Activated CD4-positive, alpha-beta T cell treated with anti-CD3 and anti-CD28 coated beads, Interleukin-2, amount 10 ng/mL, durations not matched to agents 24 days and 14 days (primary cell): ENCODE results near the gene NAB1. TPM values are rescaled to one million over a fixed set of nuclear protein-coding genes. Genes with fewer than 3 reads are reported as not detected.
A peak's percentile ranks its signal among the peaks of the same experiment; 100 is the strongest.

Source experiments
- DNase-seq: peaks from one replicate; pipeline ENCODE4 v3.0.0; 2022
- H3K27ac Mint-ChIP-seq: one replicate; pipeline ENCODE4 v1.8.0; 2022; ENCODE audit warnings: mild to moderate bottlenecking, mixed read lengths
- H3K27me3 Mint-ChIP-seq: one replicate; pipeline ENCODE4 v1.8.0; 2022; ENCODE audit warnings: mixed read lengths
- H3K36me3 Mint-ChIP-seq: one replicate; pipeline ENCODE4 v1.8.0; 2022; ENCODE audit warnings: low read depth, mild to moderate bottlenecking, mixed read lengths
- H3K4me1 Mint-ChIP-seq: one replicate; pipeline ENCODE4 v1.8.0; 2021; ENCODE audit warnings: mixed read lengths
- H3K4me3 Mint-ChIP-seq: one replicate; pipeline ENCODE4 v1.8.0; 2022; ENCODE audit warnings: mild to moderate bottlenecking, moderate library complexity, mixed read lengths
- H3K9me3 Mint-ChIP-seq: one replicate; pipeline ENCODE4 v1.8.0; 2021; ENCODE audit warnings: mixed read lengths
- intact Hi-C: fragments of 100-400 bp; cut with micrococcal nuclease; formaldehyde crosslinking; loops from one replicate; pipeline ENCODE4 v1.15.1; 2023
- total RNA-seq: library from RNA; stranded (reverse); gene quantifications from 2 replicates; pipeline ENCODE4 v1.2.3, GENCODE V29; 2022

The NAB1 gene
- total RNA-seq, 1 donor from 2014 or later = 37.4 TPM

- no peaks in the 10 kb centered on the region for H3K27me3 Mint-ChIP-seq
- no peak overlapping the region for H3K27ac Mint-ChIP-seq
- intact Hi-C loops = no loop called here
- DNase-seq = no peak
- no peak overlapping the region for H3K4me3 Mint-ChIP-seq
- peaks cover 43% of the 10 kb centered on the region for H3K36me3 Mint-ChIP-seq
- H3K4me1 Mint-ChIP-seq = peaks cover 17% of the 10 kb centered on the region
- peaks cover 4% of the 10 kb centered on the region for H3K9me3 Mint-ChIP-seq
These were observed 20.0 kb downstream of the NAB1 start for GRCh38 chr2:190668892-190669291.

- no peak for DNase-seq
- intact Hi-C loops = loop anchor here (10.0 kb wide), 1 partner anchor 444 kb away; no protein-coding TSS in a partner anchor
- Mint-ChIP-seq H3K4me1 (peaks cover 26% of the 10 kb centered on the region), H3K27me3 (no peaks in the 10 kb centered on the region), H3K27ac (no peak overlapping the region), H3K4me3 (no peak overlapping the region), H3K9me3 (peaks cover under 1% of the 10 kb centered on the region), H3K36me3 (peaks cover 53% of the 10 kb centered on the region)
These were observed 21.5 kb downstream of the NAB1 start for GRCh38 chr2:190670182-190670946.

- Mint-ChIP-seq H3K9me3 (no peaks in the 10 kb centered on the region), H3K36me3 (peaks cover 48% of the 10 kb centered on the region)
- intact Hi-C loops = loop anchor here (2.0 to 10.0 kb wide), 2 partner anchors 14 to 440 kb away; no protein-coding TSS in a partner anchor
These were observed 26.2 kb downstream of the NAB1 start for GRCh38 chr2:190674966-190675650.

GRCh38 chr2:190677255-190677654 is 28.4 kb downstream of the NAB1 start:
- H3K27me3 Mint-ChIP-seq = no peaks in the 10 kb centered on the region
- H3K4me3 Mint-ChIP-seq = no peak overlapping the region
- H3K27ac Mint-ChIP-seq = peak overlapping the region; percentile 34
- H3K4me1 Mint-ChIP-seq = peaks cover 64% of the 10 kb centered on the region
- no peaks in the 10 kb centered on the region for H3K9me3 Mint-ChIP-seq
- intact Hi-C loops = loop anchor here (10.0 kb wide), 1 partner anchor 438 kb away; no protein-coding TSS in a partner anchor
- peaks cover 45% of the 10 kb centered on the region for H3K36me3 Mint-ChIP-seq
- no peak for DNase-seq

More at GRCh38 chr2:190674966-190675650, 26.2 kb downstream of the NAB1 start:
- Mint-ChIP-seq H3K27ac (peak overlapping the region; percentile 76), H3K4me1 (peaks cover 55% of the 10 kb centered on the region), H3K27me3 (no peaks in the 10 kb centered on the region), H3K4me3 (peak overlapping the region; percentile 33)
- no peak for DNase-seq

- H3K4me3 Mint-ChIP-seq = peak overlapping the region; percentile 76
- peak; percentile 69 for DNase-seq
- H3K4me1 Mint-ChIP-seq = peaks cover 60% of the 10 kb centered on the region
- intact Hi-C loops = loop anchor here (1.0 to 10.0 kb wide), 10 partner anchors 17 to 436 kb away; partner anchors contain the start of genes GLS, NAB1 and NEMP2
- no peaks in the 10 kb centered on the region for H3K27me3 Mint-ChIP-seq
- H3K36me3 Mint-ChIP-seq = peaks cover 39% of the 10 kb centered on the region
- H3K9me3 Mint-ChIP-seq = no peaks in the 10 kb centered on the region
- H3K27ac Mint-ChIP-seq = peak overlapping the region; percentile 91
These were observed 29.7 kb downstream of the NAB1 start for GRCh38 chr2:190678444-190679162.

GRCh38 chr2:190679391-190679790 is 30.5 kb downstream of the NAB1 start:
- H3K4me1 Mint-ChIP-seq = peaks cover 52% of the 10 kb centered on the region
- intact Hi-C loops = loop anchor here (1.0 to 10.0 kb wide), 3 partner anchors 85 to 435 kb away; no protein-coding TSS in a partner anchor
- peak overlapping the region; percentile 91 for H3K27ac Mint-ChIP-seq
- H3K36me3 Mint-ChIP-seq = peaks cover 34% of the 10 kb centered on the region
- H3K9me3 Mint-ChIP-seq = no peaks in the 10 kb centered on the region
- peak overlapping the region; percentile 76 for H3K4me3 Mint-ChIP-seq
- no peaks in the 10 kb centered on the region for H3K27me3 Mint-ChIP-seq
- DNase-seq = no peak

GRCh38 chr2:190679813-190680591 is 31.1 kb downstream of the NAB1 start:
- DNase-seq = peak; percentile 86
- H3K36me3 Mint-ChIP-seq = peaks cover 32% of the 10 kb centered on the region
- H3K27me3 Mint-ChIP-seq = no peaks in the 10 kb centered on the region
- H3K9me3 Mint-ChIP-seq = no peaks in the 10 kb centered on the region
- intact Hi-C loops = loop anchor here (1.0 to 10.0 kb wide), 3 partner anchors 84 to 435 kb away; no protein-coding TSS in a partner anchor
- peak overlapping the region; percentile 49 for H3K4me3 Mint-ChIP-seq
- H3K27ac Mint-ChIP-seq = peak overlapping the region; percentile 91
- H3K4me1 Mint-ChIP-seq = peaks cover 48% of the 10 kb centered on the region

- Mint-ChIP-seq H3K36me3 (peaks cover 34% of the 10 kb centered on the region), H3K27me3 (no peaks in the 10 kb centered on the region), H3K9me3 (no peaks in the 10 kb centered on the region), H3K4me3 (no peak overlapping the region), H3K4me1 (peaks cover 36% of the 10 kb centered on the region), H3K27ac (no peak overlapping the region)
- intact Hi-C loops = no loop called here
- no peak for DNase-seq
These were observed 33.3 kb downstream of the NAB1 start for GRCh38 chr2:190682168-190682567.

- no peaks in the 10 kb centered on the region for H3K27me3 Mint-ChIP-seq
- peaks cover 23% of the 10 kb centered on the region for H3K4me1 Mint-ChIP-seq
- no peaks in the 10 kb centered on the region for H3K9me3 Mint-ChIP-seq
- DNase-seq = no peak
- H3K27ac Mint-ChIP-seq = no peak overlapping the region
- H3K36me3 Mint-ChIP-seq = peaks cover 44% of the 10 kb centered on the region
- intact Hi-C loops = no loop called here
- H3K4me3 Mint-ChIP-seq = no peak overlapping the region
These were observed 34.9 kb downstream of the NAB1 start for GRCh38 chr2:190683802-190684201.

GRCh38 chr2:190684931-190685330 is 36.0 kb downstream of the NAB1 start:
- Mint-ChIP-seq H3K4me1 (peaks cover 13% of the 10 kb centered on the region), H3K4me3 (no peak overlapping the region), H3K27me3 (no peaks in the 10 kb centered on the region), H3K9me3 (no peaks in the 10 kb centered on the region), H3K36me3 (peaks cover 43% of the 10 kb centered on the region), H3K27ac (no peak overlapping the region)
- no peak for DNase-seq
- intact Hi-C loops = no loop called here

- Mint-ChIP-seq H3K4me1 (peaks cover 9% of the 10 kb centered on the region), H3K9me3 (no peaks in the 10 kb centered on the region), H3K4me3 (no peak overlapping the region), H3K36me3 (peaks cover 43% of the 10 kb centered on the region), H3K27me3 (no peaks in the 10 kb centered on the region), H3K27ac (no peak overlapping the region)
- no peak for DNase-seq
- intact Hi-C loops = no loop called here
These were observed 36.5 kb downstream of the NAB1 start for GRCh38 chr2:190685333-190685732.

GRCh38 chr2:190693533-190694232 is 44.8 kb downstream of the NAB1 start:
- no peak overlapping the region for H3K4me3 Mint-ChIP-seq
- peaks cover 18% of the 10 kb centered on the region for H3K4me1 Mint-ChIP-seq
- H3K36me3 Mint-ChIP-seq = peaks cover 30% of the 10 kb centered on the region
- no peak overlapping the region for H3K27ac Mint-ChIP-seq
- intact Hi-C loops = loop anchor here (2.0 kb wide), 1 partner anchor 45 kb away; the partner anchor contains the start of gene NAB1
- no peak for DNase-seq
- H3K9me3 Mint-ChIP-seq = peaks cover 11% of the 10 kb centered on the region
- no peaks in the 10 kb centered on the region for H3K27me3 Mint-ChIP-seq
